SK-N-SH (cell line): ENCODE results near the gene TAAR2. TPM values are rescaled to one million over a fixed set of nuclear protein-coding genes. Genes with fewer than 3 reads are reported as not detected.

Experiments
- CTCF ChIA-PET: fragments of 300-600, 350-600 bp; formaldehyde crosslinking; extraction: SDS; loops from one replicate; lab custom pipeline; 2021; lab: Yijun Ruan, JAX
- POLR2A ChIA-PET: fragments of 350-600 bp; sonication (Branson Sonifier 250); formaldehyde crosslinking; extraction: SDS; loops from one replicate; lab custom pipeline; 2020; ENCODE audit warnings: antibody characterized with exemption, inconsistent platforms; lab: Yijun Ruan, JAX
- DNase-seq: peaks from one replicate; pipeline ENCODE4 v3.0.0; 2012
- H2AFZ ChIP-seq: fragments of 200-600 bp; sonication (generic); 2 replicates; pipeline ENCODE4 v1.8.1; 2016; ENCODE audit warnings: antibody characterized with exemption, mild to moderate bottlenecking, low read depth
- H3F3A ChIP-seq: fragments of 200-600 bp; sonication (generic); replicated peaks from 2 replicates; pipeline ENCODE3; 2016; ENCODE audit warnings: antibody characterized with exemption, mild to moderate bottlenecking; ENCODE audit not compliant: insufficient read depth
- H3K27ac ChIP-seq, 2 experiments: fragments of 200-500 bp in 1 of 2; fragments of 200-600 bp in 1 of 2; sonication (Bioruptor generic) in 1 of 2; sonication (generic), shearing (Covaris generic) in 1 of 2; 2 replicates each; pipeline versions ENCODE4 v1.5.1 to v1.6.1; 2014 to 2016; ENCODE audit warnings: low read depth in 2 of 2, inconsistent platforms in 1 of 2, low read length in 1 of 2, mild to moderate bottlenecking in 1 of 2, mixed read lengths in 1 of 2
- H3K27me3 ChIP-seq: fragments of 200-600 bp; sonication (generic), shearing (Covaris generic); 2 replicates; pipeline ENCODE4 v1.6.1; 2016; ENCODE audit warnings: mixed run types; ENCODE audit not compliant: insufficient read depth
- H3K36me3 ChIP-seq, 2 experiments: fragments of 200-500 bp in 1 of 2; fragments of 200-600 bp in 1 of 2; sonication (Bioruptor generic) in 1 of 2; sonication (generic) in 1 of 2; replicated peaks in 1 of 2; 2 replicates each; pipeline versions ENCODE3 to v1.5.1; 2014 to 2016; ENCODE audit warnings: low read length in 1 of 2, mild to moderate bottlenecking in 1 of 2; ENCODE audit not compliant: insufficient read depth in 2 of 2, control insufficient read depth in 1 of 2
- H3K4me1 ChIP-seq, 2 experiments: fragments of 200-500 bp in 1 of 2; fragments of 200-600 bp in 1 of 2; sonication (Bioruptor generic) in 1 of 2; sonication (generic), shearing (Covaris generic) in 1 of 2; 2 replicates each; pipeline versions ENCODE4 v1.5.1 to v1.6.1; 2014 to 2016; ENCODE audit warnings: low read depth in 1 of 2, low read length in 1 of 2, mixed run types in 1 of 2; ENCODE audit not compliant: insufficient read depth in 2 of 2, control insufficient read depth in 1 of 2
- H3K4me2 ChIP-seq: fragments of 200-600 bp; sonication (generic), shearing (Covaris generic); 2 replicates; pipeline ENCODE4 v1.6.1; 2017; ENCODE audit warnings: mixed run types
- H3K4me3 ChIP-seq, 2 experiments: fragments of 200-500 bp in 1 of 2; fragments of 200-600 bp in 1 of 2; sonication (Bioruptor generic) in 1 of 2; sonication (generic), shearing (Covaris generic) in 1 of 2; 2 replicates each; pipeline versions ENCODE4 v1.5.1 to v1.8.1; 2014 to 2016; ENCODE audit warnings: low read depth in 2 of 2, inconsistent platforms in 1 of 2, low read length in 1 of 2, mild to moderate bottlenecking in 1 of 2, mixed read lengths in 1 of 2, moderate library complexity in 1 of 2
- H3K79me2 ChIP-seq: fragments of 200-600 bp; sonication (generic); 2 replicates; pipeline ENCODE4 v1.8.1; 2017; ENCODE audit warnings: mild to moderate bottlenecking; ENCODE audit not compliant: insufficient read depth
- H3K9ac ChIP-seq: fragments of 200-600 bp; sonication (generic); 2 replicates; pipeline ENCODE4 v1.6.1; 2017; ENCODE audit warnings: mixed run types
- H3K9me2 ChIP-seq: fragments of 200-600 bp; sonication (generic); 2 replicates; pipeline ENCODE4 v1.6.1; 2017; ENCODE audit warnings: mixed run types
- H3K9me3 ChIP-seq: fragments of 200-600 bp; sonication (generic); 2 replicates; pipeline ENCODE4 v1.6.1; 2017; ENCODE audit warnings: mixed run types, mild to moderate bottlenecking, moderate library complexity
- H4K20me1 ChIP-seq: fragments of 200-600 bp; sonication (generic); 2 replicates; pipeline ENCODE4 v1.6.1; 2017; ENCODE audit warnings: mild to moderate bottlenecking, mixed run types; ENCODE audit not compliant: insufficient read depth
- CHD2 ChIP-seq: fragments of 150-350 bp; IDR thresholded peaks from 2 replicates; pipeline ENCODE4 v1.6.1; 2018; ENCODE audit warnings: low read length; ENCODE audit not compliant: partially characterized antibody
- ELF1 ChIP-seq: IDR thresholded peaks from 2 replicates; pipeline ENCODE4 v1.4.0; 2012
- EP300 ChIP-seq, 2 experiments: IDR thresholded peaks; 2 replicates each; pipeline versions ENCODE4 v1.4.0 to v1.6.1; 2012; ENCODE audit warnings: borderline replicate concordance in 1 of 2, low read depth in 1 of 2, low read length in 1 of 2
- FOXM1 ChIP-seq: IDR thresholded peaks from 2 replicates; pipeline ENCODE4 v1.4.0; 2012; ENCODE audit warnings: low read depth, mild to moderate bottlenecking
- GABPA ChIP-seq: IDR thresholded peaks from 2 replicates; pipeline ENCODE4 v1.4.0; 2012; ENCODE audit warnings: low read depth, mild to moderate bottlenecking
- GATA2 ChIP-seq: sonication (generic); formaldehyde crosslinking; IDR thresholded peaks from 2 replicates; pipeline ENCODE4 v1.5.0; 2020; ENCODE audit warnings: mild to moderate bottlenecking, missing genetic modification reagents
- MEF2A ChIP-seq: IDR thresholded peaks from 2 replicates; pipeline ENCODE4 v1.4.0; 2012; ENCODE audit warnings: low read depth, borderline replicate concordance
- MXI1 ChIP-seq: IDR thresholded peaks from 2 replicates; pipeline ENCODE4 v1.6.1; 2012; ENCODE audit warnings: mild to moderate bottlenecking, low read depth, low read length, improper control_type of control experiment
- NFIC ChIP-seq: IDR thresholded peaks from 2 replicates; pipeline ENCODE4 v1.4.0; 2012; ENCODE audit warnings: borderline replicate concordance
- NRF1 ChIP-seq: IDR thresholded peaks from 2 replicates; pipeline ENCODE4 v1.6.1; 2012; ENCODE audit warnings: low read depth, mild to moderate bottlenecking, low read length
- RCOR1 ChIP-seq: fragments of 150-350 bp; IDR thresholded peaks from 2 replicates; pipeline ENCODE4 v1.6.1; 2017; ENCODE audit warnings: antibody characterized with exemption, low read length
- RXRA ChIP-seq: IDR thresholded peaks from 2 replicates; pipeline ENCODE4 v1.4.0; 2012; ENCODE audit warnings: low read depth, mild to moderate bottlenecking, borderline replicate concordance
- SIN3A ChIP-seq: IDR thresholded peaks from 2 replicates; pipeline ENCODE4 v1.6.1; 2012; ENCODE audit warnings: low read depth, mild to moderate bottlenecking, low read length, moderate library complexity, borderline replicate concordance
- TAF1 ChIP-seq: IDR thresholded peaks from 2 replicates; pipeline ENCODE4 v1.6.1; 2012; ENCODE audit warnings: low read depth, mild to moderate bottlenecking, low read length, moderate library complexity, borderline replicate concordance
- TCF12 ChIP-seq: IDR thresholded peaks from 2 replicates; pipeline ENCODE4 v1.4.0; 2012
- YY1 ChIP-seq: IDR thresholded peaks from 2 replicates; pipeline ENCODE4 v1.4.0; 2012; ENCODE audit warnings: low read depth, mild to moderate bottlenecking
- WGBS: methylation state at CpG from one replicate; pipeline ENCODE4 v1.1.6; 2017; ENCODE audit warnings: low lambda C conversion rate; 5-methylcytosine and 5-hydroxymethylcytosine counted together
- polyA plus RNA-seq, 3 experiments: library from polyadenylated mRNA; depleted of rRNA; stranded (reverse); fragments of >200 nt; gene quantifications; 2 replicates each; pipeline ENCODE4 v1.2.3, GENCODE V29; 2012
- TF ChIP-seq, protein P1 (sequence below): IDR thresholded peaks from 2 replicates; pipeline ENCODE4 v1.4.0; 2012; ENCODE audit warnings: low read depth, borderline replicate concordance
- TF ChIP-seq, protein P2 (sequence below): IDR thresholded peaks from 2 replicates; pipeline ENCODE4 v1.4.0; 2012; ENCODE audit warnings: low read depth
- TF ChIP-seq, protein P3 (sequence below): fragments of 150-350 bp; IDR thresholded peaks from 2 replicates; pipeline ENCODE4 v1.6.1; 2017; ENCODE audit warnings: antibody characterized with exemption, low read length, low read depth, borderline replicate concordance
- TF ChIP-seq, protein P4 (sequence below): fragments of 150-350 bp; IDR thresholded peaks from 2 replicates; pipeline ENCODE4 v1.6.1; 2016; ENCODE audit warnings: mild to moderate bottlenecking, low read depth, low read length
- TF ChIP-seq, protein P5 (sequence below): IDR thresholded peaks from 2 replicates; pipeline ENCODE4; 2012

TAAR2 gene
- polyA plus RNA-seq, 1 of the 3 experiments (the other 2 are of a cell fraction): not detected

DNA sequence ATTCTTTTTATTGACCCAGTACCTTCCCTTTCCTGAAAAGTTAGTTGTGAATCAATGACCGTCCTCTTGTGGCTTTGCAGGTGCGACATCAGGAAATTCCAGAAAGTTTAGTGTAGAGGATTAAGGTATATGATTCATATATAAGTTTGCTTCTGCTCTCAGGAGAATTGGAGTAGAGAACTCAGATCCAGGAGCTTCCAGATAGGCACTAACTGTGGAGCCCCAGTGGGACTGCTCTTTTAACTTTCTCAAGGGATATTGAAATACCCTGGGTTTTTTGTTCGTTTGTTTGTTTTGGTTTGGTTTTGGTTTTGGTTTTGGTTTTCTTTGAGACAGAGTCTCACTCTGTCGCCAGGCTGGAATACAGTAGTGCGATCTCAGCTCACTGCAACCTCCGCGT lies 9.5 kb downstream of the TAAR2 start:
- DNase-seq: no peak
- CTCF ChIA-PET: no interaction called here
- POLR2A ChIA-PET: no interaction called here
- no peaks in the 10 kb centered on the region for H3K9me2 ChIP-seq
- no peak overlapping the region for H3K4me3 ChIP-seq
- no peaks in the 10 kb centered on the region for H3K36me3 ChIP-seq
- WGBS: 40% methylated on average over 7 of the region's 7 CpGs
- H3K9me3 ChIP-seq: no peaks in the 10 kb centered on the region
- 0 out of 2 replicates have a peak overlapping the region, but pooled peaks have one; percentile 7 for H3K4me2 ChIP-seq
- TF ChIP-seq, protein P1, sequence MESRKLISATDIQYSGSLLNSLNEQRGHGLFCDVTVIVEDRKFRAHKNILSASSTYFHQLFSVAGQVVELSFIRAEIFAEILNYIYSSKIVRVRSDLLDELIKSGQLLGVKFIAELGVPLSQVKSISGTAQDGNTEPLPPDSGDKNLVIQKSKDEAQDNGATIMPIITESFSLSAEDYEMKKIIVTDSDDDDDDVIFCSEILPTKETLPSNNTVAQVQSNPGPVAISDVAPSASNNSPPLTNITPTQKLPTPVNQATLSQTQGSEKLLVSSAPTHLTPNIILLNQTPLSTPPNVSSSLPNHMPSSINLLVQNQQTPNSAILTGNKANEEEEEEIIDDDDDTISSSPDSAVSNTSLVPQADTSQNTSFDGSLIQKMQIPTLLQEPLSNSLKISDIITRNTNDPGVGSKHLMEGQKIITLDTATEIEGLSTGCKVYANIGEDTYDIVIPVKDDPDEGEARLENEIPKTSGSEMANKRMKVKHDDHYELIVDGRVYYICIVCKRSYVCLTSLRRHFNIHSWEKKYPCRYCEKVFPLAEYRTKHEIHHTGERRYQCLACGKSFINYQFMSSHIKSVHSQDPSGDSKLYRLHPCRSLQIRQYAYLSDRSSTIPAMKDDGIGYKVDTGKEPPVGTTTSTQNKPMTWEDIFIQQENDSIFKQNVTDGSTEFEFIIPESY: no peak
- no peak for TF ChIP-seq ELF1
- TF ChIP-seq CHD2: no peak
- TF ChIP-seq GATA2: no peak
- TF ChIP-seq, protein P2, sequence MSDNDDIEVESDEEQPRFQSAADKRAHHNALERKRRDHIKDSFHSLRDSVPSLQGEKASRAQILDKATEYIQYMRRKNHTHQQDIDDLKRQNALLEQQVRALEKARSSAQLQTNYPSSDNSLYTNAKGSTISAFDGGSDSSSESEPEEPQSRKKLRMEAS: no peak
- no peak for TF ChIP-seq FOXM1
- TF ChIP-seq TAF1: no peak
- TF ChIP-seq GABPA: no peak
- no peak for TF ChIP-seq MEF2A
- no peaks in the 10 kb centered on the region for H3F3A ChIP-seq
- H3K27ac ChIP-seq: no peak overlapping the region
- no peaks in the 10 kb centered on the region for H3K4me1 ChIP-seq
- H2AFZ ChIP-seq: no peak overlapping the region
- no peak overlapping the region for H3K9ac ChIP-seq
- H3K27me3 ChIP-seq: peaks cover 4% of the 10 kb centered on the region; the same call in 1 of the 2 replicates
- H3K79me2 ChIP-seq: no peaks in the 10 kb centered on the region
- H4K20me1 ChIP-seq: no peaks in the 10 kb centered on the region

DNA sequence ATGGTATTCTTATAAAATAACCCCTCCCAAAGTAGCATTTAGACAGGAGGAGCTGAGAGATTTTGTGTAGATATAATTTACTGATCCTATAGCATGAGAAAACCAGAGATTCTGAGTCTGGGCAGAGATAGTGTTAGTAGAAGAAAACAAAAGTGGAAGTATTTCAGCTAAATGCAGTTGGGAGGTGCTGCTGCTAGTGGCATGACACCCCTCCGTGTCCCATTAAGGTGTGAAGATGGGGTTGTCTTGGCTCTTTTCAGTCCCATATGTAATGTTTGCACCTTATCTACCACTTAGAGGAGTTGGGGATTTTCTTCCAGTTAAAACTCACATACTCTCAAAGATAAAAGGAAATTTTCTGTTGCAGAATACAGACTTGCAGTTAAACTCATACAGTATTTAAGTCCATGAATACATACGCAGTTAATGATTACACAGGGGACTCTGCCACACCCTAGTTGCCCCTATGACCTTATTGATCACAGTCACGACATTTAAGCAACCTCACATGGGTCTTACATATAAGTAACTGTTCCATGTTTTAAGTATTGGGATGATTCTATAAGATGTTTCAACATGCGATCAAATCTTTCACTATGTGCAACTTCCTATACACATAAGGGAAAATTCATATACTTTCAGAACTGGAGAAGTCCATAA lies 11.5 kb downstream of the TAAR2 start:
- 2% methylated on average over 4 of the region's 4 CpGs for WGBS
- TF ChIP-seq EP300 (IDR thresholded peaks at IDR 0.05; ENCODE audit: borderline replicate concordance in 1 of 2, low read depth in 1 of 2, low read length in 1 of 2): no peak
- TF ChIP-seq ELF1: no peak
- no peak for TF ChIP-seq MXI1
- TF ChIP-seq YY1: no peak
- TF ChIP-seq, protein P3, sequence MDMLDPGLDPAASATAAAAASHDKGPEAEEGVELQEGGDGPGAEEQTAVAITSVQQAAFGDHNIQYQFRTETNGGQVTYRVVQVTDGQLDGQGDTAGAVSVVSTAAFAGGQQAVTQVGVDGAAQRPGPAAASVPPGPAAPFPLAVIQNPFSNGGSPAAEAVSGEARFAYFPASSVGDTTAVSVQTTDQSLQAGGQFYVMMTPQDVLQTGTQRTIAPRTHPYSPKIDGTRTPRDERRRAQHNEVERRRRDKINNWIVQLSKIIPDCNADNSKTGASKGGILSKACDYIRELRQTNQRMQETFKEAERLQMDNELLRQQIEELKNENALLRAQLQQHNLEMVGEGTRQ: no peak
- TF ChIP-seq SIN3A: no peak
- no peak for TF ChIP-seq TCF12
- TF ChIP-seq, protein P4, sequence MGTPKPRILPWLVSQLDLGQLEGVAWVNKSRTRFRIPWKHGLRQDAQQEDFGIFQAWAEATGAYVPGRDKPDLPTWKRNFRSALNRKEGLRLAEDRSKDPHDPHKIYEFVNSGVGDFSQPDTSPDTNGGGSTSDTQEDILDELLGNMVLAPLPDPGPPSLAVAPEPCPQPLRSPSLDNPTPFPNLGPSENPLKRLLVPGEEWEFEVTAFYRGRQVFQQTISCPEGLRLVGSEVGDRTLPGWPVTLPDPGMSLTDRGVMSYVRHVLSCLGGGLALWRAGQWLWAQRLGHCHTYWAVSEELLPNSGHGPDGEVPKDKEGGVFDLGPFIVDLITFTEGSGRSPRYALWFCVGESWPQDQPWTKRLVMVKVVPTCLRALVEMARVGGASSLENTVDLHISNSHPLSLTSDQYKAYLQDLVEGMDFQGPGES: no peak
- no peak for TF ChIP-seq NRF1
- no peak for TF ChIP-seq MEF2A
- TF ChIP-seq NFIC: no peak
- TF ChIP-seq, protein P5, sequence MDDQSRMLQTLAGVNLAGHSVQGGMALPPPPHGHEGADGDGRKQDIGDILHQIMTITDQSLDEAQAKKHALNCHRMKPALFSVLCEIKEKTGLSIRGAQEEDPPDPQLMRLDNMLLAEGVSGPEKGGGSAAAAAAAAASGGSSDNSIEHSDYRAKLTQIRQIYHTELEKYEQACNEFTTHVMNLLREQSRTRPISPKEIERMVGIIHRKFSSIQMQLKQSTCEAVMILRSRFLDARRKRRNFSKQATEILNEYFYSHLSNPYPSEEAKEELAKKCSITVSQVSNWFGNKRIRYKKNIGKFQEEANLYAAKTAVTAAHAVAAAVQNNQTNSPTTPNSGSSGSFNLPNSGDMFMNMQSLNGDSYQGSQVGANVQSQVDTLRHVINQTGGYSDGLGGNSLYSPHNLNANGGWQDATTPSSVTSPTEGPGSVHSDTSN: no peak
- TF ChIP-seq RCOR1: no peak
- TF ChIP-seq RXRA: no peak

More for the DNA sequence above, 11.5 kb downstream of the TAAR2 start:
- no peak overlapping the region for H3K4me3 ChIP-seq
- H3K4me1 ChIP-seq: no peaks in the 10 kb centered on the region
- no peaks in the 10 kb centered on the region for H3K9me3 ChIP-seq
- no peak overlapping the region for H3K4me2 ChIP-seq
- no peaks in the 10 kb centered on the region for H4K20me1 ChIP-seq
- POLR2A ChIA-PET: no interaction called here
- no peak overlapping the region for H3K9ac ChIP-seq
- no peak overlapping the region for H3K27ac ChIP-seq
- DNase-seq: no peak
- no peaks in the 10 kb centered on the region for H3F3A ChIP-seq
- H3K27me3 ChIP-seq: no peaks in the 10 kb centered on the region; the same call in 1 of the 2 replicates
- no peaks in the 10 kb centered on the region for H3K79me2 ChIP-seq
- no peaks in the 10 kb centered on the region for H3K9me2 ChIP-seq
- CTCF ChIA-PET: interaction anchor here (0.6 kb wide), 1 partner anchor 692 kb away, joined by 3 read pairs; no protein-coding TSS in a partner anchor
- H2AFZ ChIP-seq: no peak overlapping the region
- no peaks in the 10 kb centered on the region for H3K36me3 ChIP-seq
